OCI-LY3 (cell line): ENCODE measurements around the gene ICAM1.

Source experiments
- H2AFZ ChIP-seq: fragments of 200-600, 300-600 bp; shearing (Covaris generic); 2 replicates; pipeline ENCODE4 v1.6.0; 2014; ENCODE audit warnings: antibody characterized with exemption, low read depth, low read length
- H3K27ac ChIP-seq: fragments of 200-600, 300-600 bp; sonication (generic); 2 replicates; pipeline ENCODE4 v1.5.1; 2014; ENCODE audit warnings: mild to moderate bottlenecking, low read length, moderate library complexity, mixed read lengths
- H3K27me3 ChIP-seq: fragments of 200-600, 300-600 bp; sonication (generic); 2 replicates; pipeline ENCODE4 v1.6.1; 2014; ENCODE audit warnings: low read depth, low read length, mixed read lengths
- H3K36me3 ChIP-seq: fragments of 200-600, 300-600 bp; sonication (generic); replicated peaks from 2 replicates; pipeline ENCODE3; 2014; ENCODE audit warnings: low read depth, low read length, mixed read lengths
- H3K4me1 ChIP-seq: fragments of 300-600, 200-600 bp; sonication (generic); 2 replicates; pipeline ENCODE4 v1.6.1; 2014; ENCODE audit warnings: low read length, mixed read lengths
- H3K4me2 ChIP-seq: fragments of 200-600, 300-600 bp; sonication (generic); 2 replicates; pipeline ENCODE4 v1.6.1; 2014; ENCODE audit warnings: low read length, mixed read lengths
- H3K4me3 ChIP-seq: fragments of 300-600, 200-600 bp; sonication (generic); 2 replicates; pipeline ENCODE4 v1.5.1; 2014; ENCODE audit warnings: antibody characterized with exemption, mild to moderate bottlenecking, low read length, moderate library complexity
- H3K79me2 ChIP-seq: fragments of 300-600, 200-600 bp; shearing (Covaris generic); 2 replicates; pipeline ENCODE4 v1.6.1; 2014; ENCODE audit warnings: mild to moderate bottlenecking, low read length, mixed read lengths
- H3K9ac ChIP-seq: fragments of 300-600, 200-600 bp; shearing (Covaris generic); 2 replicates; pipeline ENCODE4 v1.6.0; 2014; ENCODE audit warnings: mild to moderate bottlenecking, low read length, moderate library complexity
- H3K9me3 ChIP-seq: fragments of 200-600, 300-600 bp; shearing (Covaris generic); 2 replicates; pipeline ENCODE4 v1.6.1; 2014; ENCODE audit warnings: low read length, mixed read lengths; ENCODE audit not compliant: insufficient read depth
- H4K20me1 ChIP-seq: fragments of 200-600, 300-600 bp; sonication (generic); 2 replicates; pipeline ENCODE4 v1.6.1; 2016; ENCODE audit warnings: low read length, mixed read lengths; ENCODE audit not compliant: insufficient read depth
- CTCF ChIP-seq: fragments of 200-600, 300-600 bp; sonication (generic); IDR thresholded peaks from 2 replicates; pipeline ENCODE4 v1.5.1; 2014; ENCODE audit warnings: antibody characterized with exemption, low read length, low read depth
- EZH2phosphoT487 ChIP-seq: fragments of 200-600 bp; shearing (Covaris generic); IDR thresholded peaks from 2 replicates; pipeline ENCODE4 v1.6.1; 2018; ENCODE audit warnings: antibody characterized with exemption, mixed run types, low read depth

Gene ICAM1

DNA sequence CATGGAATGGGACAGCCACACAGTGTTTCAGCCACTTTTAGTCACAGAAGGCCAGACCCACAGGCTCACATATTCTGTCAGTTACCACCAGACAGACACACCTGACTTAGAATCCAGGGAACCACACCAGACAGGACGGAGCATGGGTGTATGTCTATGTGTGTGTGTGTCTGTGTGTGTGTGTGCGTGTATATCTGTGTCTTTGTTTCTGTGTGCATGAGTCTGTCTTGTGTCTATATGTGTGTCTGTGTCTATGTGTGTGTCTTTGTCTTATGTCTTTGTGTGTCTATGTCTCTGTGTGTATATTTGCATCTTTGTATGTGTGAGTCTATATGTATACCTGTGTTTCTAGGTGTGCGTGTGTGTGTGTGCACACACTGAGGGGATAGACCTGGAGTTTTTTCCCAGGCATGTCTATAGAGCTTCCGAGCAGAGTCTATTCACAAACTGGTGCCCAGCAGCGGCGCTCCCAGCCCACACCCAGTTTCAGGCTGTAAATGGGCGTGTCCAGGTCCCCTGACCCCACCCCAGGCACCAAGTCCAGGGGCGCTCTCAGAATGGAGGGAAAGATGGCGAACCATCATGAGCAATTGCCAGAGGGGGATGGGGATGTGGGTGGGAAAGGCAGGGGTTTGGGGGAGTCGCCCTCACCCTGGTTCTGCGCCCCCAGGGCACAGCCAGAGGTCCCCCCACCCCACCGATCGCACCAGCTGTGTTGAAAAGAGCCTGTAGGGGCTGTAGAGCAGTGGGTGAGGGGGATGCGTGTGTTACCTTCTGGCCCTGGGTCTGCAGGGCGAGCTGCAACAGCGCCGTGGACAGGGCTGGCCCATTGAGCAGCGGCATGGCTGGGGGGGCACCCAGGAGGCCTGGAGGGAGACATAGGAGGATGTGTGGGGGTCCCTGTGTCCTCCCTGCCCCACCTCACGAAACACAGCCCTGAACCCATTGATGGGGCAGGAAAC is 51.2 kb downstream of the ICAM1 start:
- TF ChIP-seq EZH2phosphoT487 (no peak), CTCF (no peak)
- H4K20me1 ChIP-seq: no peaks in the 10 kb centered on the region
- peaks cover 3% of the 10 kb centered on the region; the same call in 1 of the 2 replicates for H3K79me2 ChIP-seq
- no peaks in the 10 kb centered on the region for H3K27me3 ChIP-seq
- H3K36me3 ChIP-seq: peaks cover 59% of the 10 kb centered on the region
- H3K4me2 ChIP-seq: no peak overlapping the region
- no peaks in the 10 kb centered on the region for H3K4me1 ChIP-seq
- H3K4me3 ChIP-seq: no peak overlapping the region
- no peak overlapping the region for H2AFZ ChIP-seq
- H3K9ac ChIP-seq: no peak overlapping the region
- no peaks in the 10 kb centered on the region for H3K9me3 ChIP-seq
- H3K27ac ChIP-seq: no peak overlapping the region

GRCh38 chr19:10325732-10326131 is 54.8 kb downstream of the ICAM1 start:
- no peaks in the 10 kb centered on the region for H3K9me3 ChIP-seq
- TF ChIP-seq EZH2phosphoT487: no peak
- no peak for TF ChIP-seq CTCF
- H4K20me1 ChIP-seq: peaks cover 7% of the 10 kb centered on the region; the same call in 1 of the 2 replicates
- H3K4me2 ChIP-seq: no peak overlapping the region
- no peak overlapping the region for H3K27ac ChIP-seq
- H3K79me2 ChIP-seq: peaks cover 39% of the 10 kb centered on the region
- no peak overlapping the region for H3K4me3 ChIP-seq
- H3K27me3 ChIP-seq: no peaks in the 10 kb centered on the region
- H3K4me1 ChIP-seq: no peaks in the 10 kb centered on the region
- peaks cover 72% of the 10 kb centered on the region for H3K36me3 ChIP-seq
- no peak overlapping the region for H2AFZ ChIP-seq
- no peak overlapping the region for H3K9ac ChIP-seq

DNA sequence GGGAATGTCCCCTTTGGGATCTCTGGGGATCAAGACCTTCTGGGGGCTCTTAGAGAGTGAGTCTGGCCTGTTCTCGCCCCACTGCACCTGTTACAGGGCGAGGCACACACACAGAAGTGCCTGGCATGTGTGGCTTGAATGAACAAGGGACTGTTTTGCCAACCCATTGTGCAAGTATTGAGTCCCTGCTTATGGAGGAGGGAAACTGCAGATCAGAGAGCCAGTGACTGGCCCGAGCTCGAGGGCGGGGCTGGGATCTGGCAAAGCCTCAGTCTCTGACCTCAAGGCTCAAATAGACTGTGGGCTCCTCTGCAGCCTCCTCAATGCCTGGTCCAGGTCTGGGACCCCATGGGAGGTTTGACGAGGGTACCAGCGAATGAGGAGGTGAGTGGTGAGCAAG is 56.9 kb downstream of the ICAM1 start:
- Histone ChIP-seq H3K9ac (no peak overlapping the region), H3K4me2 (no peak overlapping the region), H2AFZ (no peak overlapping the region), H3K9me3 (no peaks in the 10 kb centered on the region), H3K27me3 (no peaks in the 10 kb centered on the region), H3K36me3 (peaks cover 60% of the 10 kb centered on the region), H3K4me1 (peaks cover 8% of the 10 kb centered on the region), H4K20me1 (peaks cover 18% of the 10 kb centered on the region), H3K27ac (no peak overlapping the region), H3K4me3 (no peak overlapping the region), H3K79me2 (peaks cover 58% of the 10 kb centered on the region)
- TF ChIP-seq CTCF: no peak
- TF ChIP-seq EZH2phosphoT487: no peak

- H3K4me3 ChIP-seq: no peak overlapping the region
- H3K27me3 ChIP-seq: no peaks in the 10 kb centered on the region
- peaks cover 54% of the 10 kb centered on the region for H3K36me3 ChIP-seq
- no peak overlapping the region for H2AFZ ChIP-seq
- TF ChIP-seq CTCF: no peak
- H3K9me3 ChIP-seq: no peaks in the 10 kb centered on the region
- H4K20me1 ChIP-seq: peaks cover 19% of the 10 kb centered on the region
- no peak overlapping the region for H3K4me2 ChIP-seq
- no peak overlapping the region for H3K9ac ChIP-seq
- peaks cover 8% of the 10 kb centered on the region for H3K4me1 ChIP-seq
- no peak overlapping the region for H3K27ac ChIP-seq
- H3K79me2 ChIP-seq: peaks cover 63% of the 10 kb centered on the region
These were observed 57.9 kb downstream of the ICAM1 start for GRCh38 chr19:10328558-10329429.
